Keratinocyte (primary cell): ENCODE measurements around the gene VKORC1. TPM values are rescaled to one million over a fixed set of nuclear protein-coding genes. Genes with fewer than 3 reads are reported as not detected.

Experiments
- DNase-seq: peaks from one replicate; pipeline ENCODE4 v3.0.0-alpha.2; 2011; ENCODE audit warnings: low read depth, missing footprints, low spot score
- FAIRE-seq: peaks from 2 replicates; lab custom pipeline; 2011; peaks lifted over from hg19 to GRCh38; lab: Jason Lieb, UNC
- H2AFZ ChIP-seq: 2 replicates; pipeline ENCODE4 v1.6.0; 2012; ENCODE audit warnings: low read length, control low read depth, inconsistent platforms; ENCODE audit not compliant: control insufficient read depth
- H3K27ac ChIP-seq: 2 replicates; pipeline ENCODE4 v1.5.1; 2011; ENCODE audit warnings: low read length; ENCODE audit not compliant: control insufficient read depth, insufficient read depth
- H3K27me3 ChIP-seq: 3 replicates; pipeline ENCODE4 v1.6.0; 2011; ENCODE audit warnings: low read length; ENCODE audit not compliant: control insufficient read depth, insufficient read depth; ENCODE audit errors: extremely low read depth
- H3K36me3 ChIP-seq, 2 experiments: 2 replicates in 1 of 2; 3 replicates in 1 of 2; pipeline ENCODE4 v1.5.1; 2011; ENCODE audit warnings: low read length in 2 of 2, mild to moderate bottlenecking in 1 of 2; ENCODE audit not compliant: control insufficient read depth in 2 of 2, insufficient read depth in 2 of 2; ENCODE audit errors: extremely low read depth in 1 of 2
- H3K4me1 ChIP-seq: 3 replicates; pipeline ENCODE4 v1.5.1; 2011; ENCODE audit warnings: low read length; ENCODE audit not compliant: control insufficient read depth, insufficient read depth; ENCODE audit errors: extremely low read depth
- H3K4me2 ChIP-seq: 3 replicates; pipeline ENCODE4 v1.6.0; 2011; ENCODE audit warnings: low read depth, low read length; ENCODE audit not compliant: control insufficient read depth, insufficient read depth; ENCODE audit errors: extremely low read depth
- H3K4me3 ChIP-seq, 3 experiments: fragments of 200-600 bp in 1 of 3; sonication (generic) in 1 of 3; 2 replicates in 2 of 3; 3 replicates in 1 of 3; pipeline ENCODE4 v1.5.1; 2011 to 2016; ENCODE audit warnings: low read length in 3 of 3, mild to moderate bottlenecking in 3 of 3, control low read depth in 2 of 3, inconsistent platforms in 1 of 3, low read depth in 1 of 3, mixed read lengths in 1 of 3, mixed run types in 1 of 3, moderate library complexity in 1 of 3; ENCODE audit not compliant: control insufficient read depth in 2 of 3, insufficient read depth in 2 of 3; ENCODE audit errors: extremely low read depth in 1 of 3
- H3K79me2 ChIP-seq: 2 replicates; pipeline ENCODE4 v1.6.0; 2012; ENCODE audit warnings: low read length; ENCODE audit not compliant: control insufficient read depth, insufficient read depth
- H3K9ac ChIP-seq: 3 replicates; pipeline ENCODE4 v1.6.0; 2011; ENCODE audit warnings: low read length; ENCODE audit not compliant: control insufficient read depth, insufficient read depth; ENCODE audit errors: extremely low read depth
- H3K9me1 ChIP-seq: 3 replicates; pipeline ENCODE4 v1.6.0; 2011; ENCODE audit warnings: low read length; ENCODE audit not compliant: control insufficient read depth, insufficient read depth; ENCODE audit errors: extremely low read depth
- H3K9me3 ChIP-seq: 2 replicates; pipeline ENCODE4 v1.5.1; 2012; ENCODE audit warnings: low read depth, low read length; ENCODE audit not compliant: control insufficient read depth
- H4K20me1 ChIP-seq: 3 replicates; pipeline ENCODE4 v1.6.0; 2011; ENCODE audit warnings: low read length; ENCODE audit not compliant: control insufficient read depth, insufficient read depth; ENCODE audit errors: extremely low read depth
- CTCF ChIP-seq, 3 experiments: IDR thresholded peaks in 1 of 3; conservative IDR thresholded peaks in 1 of 3; optimal IDR thresholded peaks in 1 of 3; 2 replicates in 2 of 3; 3 replicates in 1 of 3; pipeline versions ENCODE3 to v1.5.1; 2011; ENCODE audit warnings: low read length in 3 of 3, mild to moderate bottlenecking in 3 of 3, moderate library complexity in 2 of 3, control low read depth in 1 of 3, inconsistent platforms in 1 of 3; ENCODE audit not compliant: insufficient read depth in 2 of 3; ENCODE audit errors: extremely low read depth in 1 of 3
- EZH2 ChIP-seq: IDR thresholded peaks from one replicate; pipeline ENCODE4 v1.6.1; 2012; ENCODE audit warnings: inconsistent platforms, mild to moderate bottlenecking, low read length, moderate library complexity
- dilution Hi-C: fragments of 300-500 bp; cut with MboI; formaldehyde crosslinking; loops from one replicate; pipeline ENCODE4 v1.7.0; 2020; ENCODE audit warnings: low sequenced_read_pairs; ENCODE audit not compliant: extremely low pct_ligation_motif_present
- polyA minus RNA-seq, 3 experiments: library from RNA; depleted of rRNA, polyadenylated mRNA; stranded (reverse); fragments of >200 nt; gene quantifications; 1 replicate in 1 of 3; 2 replicates in 1 of 3; 3 replicates in 1 of 3; pipeline ENCODE4 v1.2.3, GENCODE V29; 2011
- polyA plus RNA-seq, 5 experiments: library from polyadenylated mRNA; depleted of rRNA in 3 of 5; stranded (reverse) in 3 of 5; stranded (forward) in 1 of 5; unstranded in 1 of 5; fragments of >200 nt; gene quantifications; 1 replicate in 1 of 5; 2 replicates in 3 of 5; 3 replicates in 1 of 5; pipeline versions ENCODE4 v1.2.1 to v1.2.3, GENCODE V29; 2011 to 2012; ENCODE audit warnings: missing spikeins in 2 of 5, low read depth in 1 of 5, low replicate concordance in 1 of 5

VKORC1 gene
- polyA plus RNA-seq (73.6 to 118 TPM (median 96.1 TPM) in 3 replicates), polyA minus RNA-seq (70.2 to 111 TPM (median 76.4 TPM) in 3 replicates)
- polyA plus RNA-seq (2011; ENCODE audit: low read depth), result 4.4 TPM
- 92.3 and 99.5 TPM in 2 replicates for polyA plus RNA-seq (2011; cell fraction: cytosol; rRNA removed)
- 65.3 and 73.1 TPM in 2 replicates for polyA plus RNA-seq (2011; cell fraction: nucleus; rRNA removed)
- 66.2 and 66.8 TPM in 2 replicates for polyA plus RNA-seq (2012; ENCODE audit: low replicate concordance)
- polyA minus RNA-seq (2011; cell fraction: cytosol; rRNA and poly(A)+ RNA removed), result 56.4 TPM
- 16.5 and 21.4 TPM in 2 replicates for polyA minus RNA-seq (2011; cell fraction: nucleus; rRNA and poly(A)+ RNA removed)

GRCh38 chr16:31094424-31095120, at the start of gene VKORC1:
Gene VKORC1 (minus strand): TSS chr16:31094797. CDS start chr16:31094729, 68 bp downstream.
- peak within 1 kb of the TSS; percentile 86 for H3K9ac ChIP-seq
- peaks cover 22% of the 10 kb centered on the region for H3K79me2 ChIP-seq
- H3K36me3 ChIP-seq, result peaks cover 4 to 7% of the 10 kb centered on the region in 2 experiments
- peak within 1 kb of the TSS; percentile 90 for H3K4me2 ChIP-seq
- H3K4me3 ChIP-seq, result peak within 1 kb of the TSS; percentile 73 to 92 (median 92)
- no peaks in the 10 kb centered on the region for H3K9me1 ChIP-seq
- TF ChIP-seq EZH2 (no peak), CTCF (optimal IDR thresholded peaks at IDR 0.05 in 1 of 3, IDR thresholded peaks at IDR 0.05 in 1 of 3, conservative IDR thresholded peaks at IDR 0.05 in 1 of 3; ENCODE audit: extremely low read depth in 1 of 3, insufficient read depth in 2 of 3, low read length in 3 of 3) (peak in 1 of 3 experiments; percentile 0)
- FAIRE-seq (peak; percentile 20), DNase-seq (peak; percentile 88)
- no peaks in the 10 kb centered on the region for H4K20me1 ChIP-seq
- dilution Hi-C loops, result no loop called here
- peaks cover 9% of the 10 kb centered on the region for H3K4me1 ChIP-seq
- H2AFZ ChIP-seq, result peak within 1 kb of the TSS; percentile 93
- H3K27ac ChIP-seq, result peak within 1 kb of the TSS; percentile 82
- no peaks in the 10 kb centered on the region for H3K27me3 ChIP-seq
- H3K9me3 ChIP-seq, result no peaks in the 10 kb centered on the region

DNA sequence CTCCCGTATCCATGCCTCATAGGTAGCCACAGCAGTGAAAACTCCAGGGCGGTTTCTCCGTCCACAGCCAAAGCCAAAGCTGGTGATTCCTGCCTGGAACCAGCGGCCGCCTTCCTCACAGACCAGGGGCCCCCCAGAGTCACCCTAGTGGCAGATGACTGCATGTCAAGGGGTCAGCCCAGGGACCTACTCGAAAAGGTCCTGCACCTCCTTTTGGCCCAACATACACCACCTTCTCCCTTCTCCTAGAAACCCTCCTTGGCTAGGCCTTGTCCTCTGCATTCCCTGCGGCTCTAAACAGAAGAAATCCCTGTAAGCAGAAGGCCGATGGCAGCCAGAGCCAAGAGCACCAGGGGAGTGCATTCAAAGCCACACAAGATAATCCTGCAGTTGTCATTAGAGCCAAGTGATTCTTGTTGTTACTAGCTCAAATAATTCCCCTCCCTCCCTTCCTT, 49.1 kb upstream of the VKORC1 start:
- Histone ChIP-seq H3K36me3 (no peaks in the 10 kb centered on the region), H3K4me3 (no peak overlapping the region), H3K27me3 (no peaks in the 10 kb centered on the region), H3K9me1 (no peaks in the 10 kb centered on the region), H3K27ac (no peak overlapping the region), H3K9ac (no peak overlapping the region), H3K4me2 (no peak overlapping the region), H3K79me2 (no peaks in the 10 kb centered on the region), H4K20me1 (no peaks in the 10 kb centered on the region), H3K9me3 (no peaks in the 10 kb centered on the region), H3K4me1 (peaks cover 32% of the 10 kb centered on the region), H2AFZ (no peak overlapping the region)
- DNase-seq (no peak), FAIRE-seq (no peak)
- dilution Hi-C loops, result no loop called here
- TF ChIP-seq EZH2, result no peak
- no peak for TF ChIP-seq CTCF (optimal IDR thresholded peaks at IDR 0.05 in 1 of 3, IDR thresholded peaks at IDR 0.05 in 1 of 3, conservative IDR thresholded peaks at IDR 0.05 in 1 of 3; ENCODE audit: extremely low read depth in 1 of 3, insufficient read depth in 2 of 3, low read length in 3 of 3)
